ENCODE results near the gene CD164L2. TPM values are rescaled to one million over a fixed set of nuclear protein-coding genes. Genes with fewer than 3 reads are reported as not detected.

Gene CD164L2
- total and polyA plus RNA-seq, 2 donors (not counting 1 experiment from before 2014, with no cell fraction given), result not detected

GRCh38 chr1:27399251-27400025 is 16.3 kb upstream of the CD164L2 start:
- ChIA-PET CTCF (interaction anchor here (0.6 to 7.8 kb wide), 8 partner anchors 12 to 365 kb away, joined by 3 to 402 read pairs (median 4); partner anchors contain the start of gene AHDC1), POLR2A (no interaction called here)

More at GRCh38 chr1:27399251-27400025, 16.3 kb upstream of the CD164L2 start:
- Histone ChIP-seq H3K36me3 (replicated peaks in 1 of 2; ENCODE audit: control extremely low read depth in 1 of 2, control insufficient read depth in 1 of 2, extremely low read depth in 1 of 2, insufficient read depth in 2 of 2, low read length in 1 of 2) (no peaks in the 10 kb centered on the region), H3K27me3 (replicated peaks in 1 of 4; ENCODE audit: control extremely low read depth in 1 of 4, control insufficient read depth in 3 of 4, insufficient read depth in 4 of 4, low read length in 3 of 4) (no peaks in the 10 kb centered on the region), H3K79me2 (ENCODE audit: control insufficient read depth, insufficient read depth, low read length) (no peaks in the 10 kb centered on the region), H3K4me2 (replicated peaks; ENCODE audit: low read depth, low read length, poor library complexity, severe bottlenecking) (no peak overlapping the region), H3K9ac (ENCODE audit: low read length) (no peak overlapping the region), H3K4me3 (ENCODE audit: control extremely low read depth in 1 of 5, extremely low read depth in 1 of 5, insufficient read depth in 1 of 5, low read depth in 2 of 5, low read length in 4 of 5) (no peak overlapping the region), H3K9me3 (ENCODE audit: control extremely low read depth in 1 of 3, control insufficient read depth in 2 of 3, insufficient read depth in 1 of 3, low read length in 2 of 3) (no peaks in the 10 kb centered on the region), H3K27ac (ENCODE audit: low read length in 2 of 2) (peak overlapping the region in 1 of 2 donors; percentile 38), H4K20me1 (ENCODE audit: control insufficient read depth, insufficient read depth, low read length, poor library complexity, severe bottlenecking) (no peaks in the 10 kb centered on the region), H3K4me1 (ENCODE audit: control insufficient read depth in 2 of 2, insufficient read depth in 2 of 2, low read length in 2 of 2) (peaks cover 30 to 44% of the 10 kb centered on the region in 2 donors), H2AFZ (ENCODE audit: insufficient read depth, low read depth, low read length, poor library complexity, severe bottlenecking) (no peak overlapping the region)
- Mint-ChIP-seq H3K27me3 (no peaks in the 10 kb centered on the region), H3K27ac (no peak overlapping the region), H3K4me1 (peaks cover 44% of the 10 kb centered on the region), H3K4me3 (no peak overlapping the region), H3K9me3 (ENCODE audit: insufficient read depth) (no peaks in the 10 kb centered on the region)
- no peak for DNase-seq
- no peak for TF ChIP-seq EZH2 (IDR thresholded peaks at IDR 0.05; ENCODE audit: borderline replicate concordance, insufficient read depth, low read depth, low read length, poor library complexity, severe bottlenecking)
- no peak for TF ChIP-seq CTCF (IDR thresholded peaks at IDR 0.05)
- intact Hi-C loops (cut with micrococcal nuclease), result loop anchor here (10.0 kb wide), 1 partner anchor 165 kb away; the partner anchor contains the start of gene WDTC1
- ATAC-seq (ENCODE audit: low read depth), result no peak
- 91% methylated on average over 9 of the region's 19 CpGs for WGBS (ENCODE audit: insufficient coverage)
